Measurements from ENCODE around the gene VRK2.

DNA sequence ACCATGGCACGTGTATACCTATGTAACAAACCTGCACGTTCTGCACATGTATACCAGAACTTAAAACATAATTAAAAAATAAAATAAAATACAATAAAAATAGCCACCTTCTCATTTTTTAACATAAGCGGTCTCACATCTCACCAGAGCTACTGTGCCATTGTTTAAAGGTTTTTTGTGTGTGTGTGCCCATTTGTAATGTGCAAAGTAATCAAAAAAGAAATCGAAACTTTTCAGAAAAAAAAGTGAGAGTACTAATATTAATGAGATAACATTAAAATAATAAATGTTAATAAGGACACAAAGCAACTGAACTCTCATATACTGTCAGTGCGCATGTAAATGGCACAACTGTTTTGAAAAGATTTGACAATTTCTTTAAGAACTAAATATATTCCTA lies 134.0 kb downstream of the VRK2 start:
- TF ChIP-seq POLR2AphosphoS5 (IDR thresholded peaks at IDR 0.05; ENCODE audit: insufficient read depth in 1 of 2, low read depth in 1 of 2) (no peak), POLR2A (IDR thresholded peaks at IDR 0.05) (no peak)
- TF ChIP-seq, protein P1, sequence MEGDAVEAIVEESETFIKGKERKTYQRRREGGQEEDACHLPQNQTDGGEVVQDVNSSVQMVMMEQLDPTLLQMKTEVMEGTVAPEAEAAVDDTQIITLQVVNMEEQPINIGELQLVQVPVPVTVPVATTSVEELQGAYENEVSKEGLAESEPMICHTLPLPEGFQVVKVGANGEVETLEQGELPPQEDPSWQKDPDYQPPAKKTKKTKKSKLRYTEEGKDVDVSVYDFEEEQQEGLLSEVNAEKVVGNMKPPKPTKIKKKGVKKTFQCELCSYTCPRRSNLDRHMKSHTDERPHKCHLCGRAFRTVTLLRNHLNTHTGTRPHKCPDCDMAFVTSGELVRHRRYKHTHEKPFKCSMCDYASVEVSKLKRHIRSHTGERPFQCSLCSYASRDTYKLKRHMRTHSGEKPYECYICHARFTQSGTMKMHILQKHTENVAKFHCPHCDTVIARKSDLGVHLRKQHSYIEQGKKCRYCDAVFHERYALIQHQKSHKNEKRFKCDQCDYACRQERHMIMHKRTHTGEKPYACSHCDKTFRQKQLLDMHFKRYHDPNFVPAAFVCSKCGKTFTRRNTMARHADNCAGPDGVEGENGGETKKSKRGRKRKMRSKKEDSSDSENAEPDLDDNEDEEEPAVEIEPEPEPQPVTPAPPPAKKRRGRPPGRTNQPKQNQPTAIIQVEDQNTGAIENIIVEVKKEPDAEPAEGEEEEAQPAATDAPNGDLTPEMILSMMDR (IDR thresholded peaks at IDR 0.05): no peak
